HG03575 (cell line): ENCODE results near the gene PLXNA4.
"Not testable (repeated sequence)": the region's sequence is repeated elsewhere in the genome, so short reads cannot be mapped to it uniquely, and the experiment has no call there.

ENCODE experiments used
- ATAC-seq: cut with Tn5 transposase; IDR thresholded peaks from one replicate; pipeline ENCODE4 v1.9.1; 2021; ENCODE audit not compliant: unreplicated experiment, insufficient number of reproducible peaks, low FRiP score; ENCODE audit errors: extremely low read depth

Gene PLXNA4

DNA sequence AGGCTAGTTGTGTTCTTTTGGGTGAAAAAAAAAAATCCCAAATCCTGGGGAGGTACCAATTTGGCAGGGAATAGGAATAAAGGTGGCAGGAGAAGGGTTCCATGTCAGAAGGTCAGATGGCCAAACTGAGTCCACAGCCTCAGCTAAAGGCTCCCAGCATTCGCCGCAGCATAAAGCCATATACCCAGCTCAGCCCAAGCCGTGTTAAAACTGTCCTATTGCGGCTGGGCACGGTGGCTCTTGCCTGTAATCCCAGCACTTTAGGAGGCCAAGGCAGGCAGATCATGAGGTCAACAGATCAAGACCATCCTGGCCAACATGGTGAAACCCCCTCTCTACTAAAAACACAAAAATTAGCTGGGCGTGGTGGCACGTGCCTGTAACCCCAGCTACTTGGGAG is 410.6 kb downstream of the PLXNA4 start:
- not testable (repeated sequence) for ATAC-seq

DNA sequence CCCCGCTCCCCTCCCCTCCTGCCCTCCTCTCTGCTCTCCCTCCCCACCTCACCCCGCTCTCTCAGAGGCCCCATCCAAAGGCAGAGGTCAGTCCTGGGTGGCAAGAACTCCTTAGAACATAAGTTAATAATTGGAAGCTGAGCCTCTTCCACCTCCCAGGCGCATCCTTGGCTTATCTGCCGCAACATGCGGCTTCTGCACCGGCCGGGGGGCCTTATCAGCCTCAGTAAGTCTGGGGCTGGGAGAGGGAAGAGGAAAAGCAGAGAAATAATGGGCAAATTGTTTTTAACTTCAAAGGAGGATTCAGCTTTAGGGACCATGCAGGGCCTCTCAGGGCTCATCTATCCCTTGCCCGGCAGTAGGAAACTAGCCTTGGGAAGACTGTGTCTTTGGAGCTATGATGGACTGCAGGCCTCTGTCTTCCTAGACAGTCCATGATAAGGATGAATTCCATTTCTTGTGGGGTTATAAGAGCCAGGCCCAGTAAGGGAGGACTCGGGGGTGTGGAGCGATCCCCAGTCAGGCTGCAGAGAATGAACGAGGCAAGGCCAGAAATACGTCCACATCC is 411.6 kb downstream of the PLXNA4 start:
- ATAC-seq = no peak

DNA sequence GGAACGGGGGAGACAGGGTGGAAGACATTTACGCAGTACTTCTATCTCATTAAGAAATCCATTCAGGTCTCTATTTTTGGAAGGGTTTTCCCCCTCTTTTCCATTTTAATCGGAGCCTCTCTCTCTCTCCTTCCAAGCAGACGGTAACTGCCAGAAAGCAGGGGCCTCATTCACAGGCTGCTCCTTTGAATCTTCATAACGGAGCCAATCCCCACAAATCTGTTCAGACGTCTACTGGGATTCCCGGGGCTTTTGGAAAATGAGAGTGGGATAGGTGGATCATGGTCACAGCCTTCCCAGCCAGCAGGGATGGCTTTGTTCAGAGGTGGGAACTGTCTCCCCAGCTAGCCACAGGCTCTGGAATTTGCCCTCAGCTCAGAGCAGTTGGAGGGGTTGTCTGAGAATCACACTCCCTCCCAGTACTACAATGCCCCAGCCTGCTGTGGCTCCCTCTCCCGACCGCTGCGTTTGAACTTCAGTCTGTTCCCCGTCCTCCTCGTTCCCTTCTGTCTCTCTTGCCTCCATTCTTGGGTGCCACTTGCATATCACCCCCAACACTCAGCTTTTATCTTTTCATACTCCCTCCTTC is 413.6 kb downstream of the PLXNA4 start:
- no peak for ATAC-seq

DNA sequence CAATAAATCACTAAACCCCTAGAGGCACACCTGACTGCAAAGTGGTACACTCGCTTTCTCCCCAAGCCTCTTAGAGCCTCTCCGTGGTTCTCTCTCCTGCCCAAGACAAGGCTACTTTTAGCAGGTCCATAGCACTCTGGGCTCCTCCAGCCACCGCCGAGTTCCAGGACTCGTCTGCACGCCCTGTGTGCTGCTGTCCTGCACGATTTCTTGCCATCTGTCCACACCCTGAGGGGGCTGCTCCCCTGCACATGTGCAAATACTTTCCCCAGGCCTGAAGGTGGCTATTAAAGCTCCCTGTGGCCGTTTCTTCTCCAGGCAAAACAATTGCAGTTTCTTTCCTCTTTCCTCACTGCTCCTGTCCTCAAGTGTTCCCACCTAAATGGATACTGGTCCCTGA is 414.3 kb downstream of the PLXNA4 start:
- no peak for ATAC-seq

DNA sequence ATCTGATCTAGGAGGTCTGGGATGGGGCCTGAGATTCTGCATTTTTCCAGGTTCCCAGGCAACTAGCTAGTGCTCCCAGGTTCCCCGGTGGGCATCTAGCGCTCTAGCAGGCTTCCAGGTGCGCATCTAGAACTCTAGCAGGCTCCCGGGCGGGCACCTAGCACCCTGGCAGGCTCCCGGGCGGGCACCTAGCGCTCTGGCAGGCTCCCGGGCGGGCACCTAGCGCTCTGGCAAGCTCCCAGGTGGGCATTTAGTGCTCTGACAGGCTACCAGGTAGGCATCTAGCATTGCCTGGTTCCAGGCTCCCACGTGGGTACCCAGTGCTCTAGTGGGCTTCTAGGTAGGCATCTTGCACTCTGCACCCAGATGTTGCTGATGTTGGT is 414.7 kb downstream of the PLXNA4 start:
- ATAC-seq = no peak

DNA sequence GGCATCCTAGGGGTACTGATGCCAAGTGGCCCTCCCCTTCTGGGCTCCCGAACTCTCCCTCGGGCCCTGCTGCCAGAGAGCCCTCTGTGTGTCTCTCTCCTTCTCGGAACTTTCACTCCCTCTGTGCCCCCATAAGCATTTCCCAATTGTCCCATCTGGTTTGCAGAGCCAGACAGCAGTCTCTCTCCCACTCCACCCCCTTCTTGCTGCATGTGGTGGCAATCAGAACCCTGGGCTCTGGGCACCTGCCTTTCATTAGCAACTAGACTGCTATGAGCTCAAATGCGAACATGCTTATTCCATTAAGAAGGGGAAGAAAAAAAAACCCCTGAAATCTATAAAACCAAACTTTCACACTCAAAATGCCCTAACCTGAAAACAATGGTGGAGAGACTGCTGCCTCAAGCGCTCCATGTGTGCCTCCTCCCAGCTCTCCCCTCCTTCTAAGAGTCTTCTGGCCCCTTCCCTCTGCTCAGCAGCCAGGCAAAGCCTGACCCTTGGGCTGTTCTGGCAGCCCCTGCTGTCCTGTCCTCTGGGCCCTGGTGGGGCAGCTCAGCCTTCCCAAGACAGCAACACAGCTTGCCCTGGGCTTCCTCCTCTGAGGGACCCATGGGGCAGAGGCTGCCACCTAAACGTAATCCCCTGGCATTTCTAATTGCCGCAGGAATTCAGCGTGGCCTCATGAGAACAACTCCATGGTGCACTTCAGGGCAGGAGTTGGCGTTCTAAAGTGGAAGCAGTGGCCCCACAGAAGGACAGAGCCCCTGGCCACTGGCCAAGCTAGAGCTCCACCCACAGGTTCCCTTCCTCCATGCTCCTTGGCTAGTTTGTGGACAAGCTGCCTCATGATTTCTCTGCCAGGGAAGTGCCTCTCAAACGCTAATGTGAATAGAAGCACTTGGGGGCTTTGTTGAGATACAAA is 415.4 kb downstream of the PLXNA4 start:
- no peak for ATAC-seq

DNA sequence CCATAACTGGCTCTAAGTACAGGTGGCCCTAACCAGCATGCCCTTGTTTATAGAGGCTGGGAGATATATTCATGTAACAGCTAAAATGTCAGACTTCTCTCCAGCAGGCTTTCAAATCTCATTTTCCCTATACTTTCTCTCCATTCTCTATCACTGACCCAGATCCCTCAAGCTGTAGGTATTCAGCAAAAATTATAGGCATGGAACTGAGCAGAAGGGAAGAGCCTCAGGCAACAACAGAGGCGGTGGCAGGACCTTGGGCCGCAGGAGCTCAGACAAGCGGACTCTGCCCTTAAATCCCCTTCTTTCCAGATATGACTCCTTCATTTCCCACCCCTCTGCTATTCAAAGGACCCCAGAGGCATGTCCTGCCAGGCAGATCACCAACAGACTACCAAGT is 417.4 kb downstream of the PLXNA4 start:
- ATAC-seq = no peak

DNA sequence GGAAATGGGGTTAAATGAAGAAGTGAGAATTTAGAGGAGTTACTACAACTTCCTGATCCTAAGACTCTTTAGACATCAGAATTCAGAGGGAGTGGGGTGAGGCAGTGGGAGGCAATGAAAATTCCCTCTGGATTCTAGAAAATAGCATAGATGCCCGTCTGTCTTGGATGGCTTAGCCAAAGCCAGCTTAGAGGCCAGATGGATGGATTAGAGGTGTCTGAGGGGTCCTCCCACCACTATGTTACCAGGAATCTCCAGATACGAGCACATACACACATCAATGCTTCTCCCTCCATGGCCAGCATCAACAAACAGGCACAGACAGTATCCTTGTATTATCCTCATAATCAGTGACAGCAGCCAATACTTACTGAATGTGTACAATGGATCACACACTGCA is 418.1 kb downstream of the PLXNA4 start:
- ATAC-seq = no peak

DNA sequence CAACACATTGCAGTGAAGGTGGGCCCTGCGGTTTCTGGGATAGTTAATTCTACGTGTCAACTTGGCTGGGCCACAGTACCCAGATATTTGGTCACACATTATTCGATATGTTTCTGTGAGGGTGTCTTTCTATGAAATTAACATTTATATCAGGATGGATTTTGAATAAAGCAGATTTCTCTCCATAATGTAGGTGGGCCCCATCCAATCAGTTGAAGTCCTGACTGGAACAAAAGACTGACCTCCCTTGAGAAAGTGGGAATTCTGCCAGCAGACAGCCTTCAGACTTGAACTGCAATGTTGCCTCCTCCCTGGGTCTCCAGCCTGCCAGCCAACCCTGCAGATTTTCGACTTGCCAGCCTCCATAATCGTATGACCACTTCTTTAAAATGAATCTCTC is 420.6 kb downstream of the PLXNA4 start:
- ATAC-seq = no peak

DNA sequence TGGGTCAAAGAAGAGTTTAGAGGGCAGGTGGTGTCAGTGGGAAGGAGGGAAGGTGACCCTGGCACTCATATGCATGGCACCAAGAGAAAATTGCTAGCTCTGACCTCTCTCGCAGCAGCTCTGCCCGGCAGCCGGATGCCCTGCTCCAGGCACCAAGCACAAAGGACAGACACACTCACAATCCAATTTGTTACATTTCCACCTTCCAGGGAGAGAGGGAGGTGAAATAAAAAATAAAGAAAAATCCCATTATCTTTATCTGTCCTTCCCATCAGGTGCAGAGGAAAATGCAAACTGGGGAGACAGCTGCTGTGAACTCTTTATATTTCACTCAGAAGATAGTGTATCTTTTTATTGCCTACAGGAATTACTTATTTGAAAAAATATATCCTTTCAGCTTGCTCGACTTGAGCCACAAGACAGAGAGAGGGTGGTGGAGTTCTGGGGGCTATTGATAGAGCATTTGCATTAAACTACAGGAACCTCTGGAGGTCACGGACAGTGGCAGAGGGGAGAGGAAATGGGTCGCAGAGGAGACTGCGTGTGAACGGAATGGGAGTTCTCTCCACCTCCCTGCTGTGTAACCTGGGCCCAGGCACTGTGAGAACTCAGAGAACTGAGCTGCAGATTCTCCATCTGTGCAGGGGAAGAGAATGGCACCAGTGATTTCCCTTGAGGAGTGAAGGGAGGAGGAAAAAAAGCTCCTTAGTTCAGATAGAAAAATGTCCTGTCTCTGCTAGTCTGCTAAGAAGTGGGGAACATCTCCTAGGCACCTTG is 421.4 kb downstream of the PLXNA4 start:
- ATAC-seq = no peak

DNA sequence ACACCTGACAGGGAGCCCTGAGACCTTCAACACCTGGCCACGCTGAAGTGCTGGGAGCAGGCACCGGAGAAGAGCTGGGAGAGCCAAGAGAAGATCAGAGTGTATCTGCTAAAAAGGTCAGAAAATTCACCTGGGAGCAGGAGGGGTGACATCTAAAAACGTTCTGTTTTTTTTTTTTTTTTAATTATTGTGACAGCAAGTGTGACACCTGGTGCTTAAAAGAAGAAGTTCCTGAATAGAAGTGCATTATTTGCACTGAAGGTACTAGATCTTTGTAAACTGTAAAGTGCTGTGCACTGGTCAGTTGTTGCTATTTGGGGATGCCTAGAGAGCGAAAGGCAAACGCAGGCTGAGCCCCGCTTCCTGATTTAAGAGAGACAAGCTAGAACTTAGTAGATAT is 422.0 kb downstream of the PLXNA4 start:
- ATAC-seq = no peak

DNA sequence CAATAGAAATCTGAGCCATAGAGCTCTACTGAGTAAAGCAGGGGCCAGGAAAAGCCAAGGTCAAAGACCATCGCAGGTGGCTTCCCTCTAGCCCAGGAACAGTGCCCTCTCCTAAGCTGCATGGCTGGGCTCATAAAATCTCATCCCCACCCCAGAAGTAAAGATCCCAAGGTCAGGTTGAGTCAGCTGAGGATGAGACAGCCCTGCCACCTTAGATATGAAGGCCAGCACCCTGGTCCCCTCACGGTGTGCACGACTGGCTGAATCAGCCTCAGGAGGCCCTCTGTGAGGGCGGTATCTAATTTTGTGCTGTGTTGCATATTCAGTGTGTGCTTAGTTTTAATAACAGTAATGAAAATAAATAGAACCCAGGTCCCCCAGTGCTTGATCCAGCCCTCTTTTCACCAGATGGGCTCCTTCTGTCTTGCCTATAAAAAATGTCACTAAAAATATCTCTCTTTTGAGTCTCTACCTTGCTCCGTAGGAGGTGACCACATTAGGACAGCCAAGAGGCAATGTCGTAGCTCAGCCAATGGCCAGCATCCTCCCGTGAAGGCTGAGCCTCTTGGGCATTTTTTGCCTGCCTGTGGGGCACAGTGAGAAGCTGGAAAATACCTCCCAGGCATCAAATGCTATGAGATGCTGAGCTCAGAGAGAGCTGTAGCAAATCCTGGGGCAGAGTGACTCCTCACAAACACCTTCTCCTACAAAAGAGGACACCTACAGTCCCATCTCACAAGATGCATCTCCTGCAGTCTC is 424.0 kb downstream of the PLXNA4 start:
- ATAC-seq = no peak

DNA sequence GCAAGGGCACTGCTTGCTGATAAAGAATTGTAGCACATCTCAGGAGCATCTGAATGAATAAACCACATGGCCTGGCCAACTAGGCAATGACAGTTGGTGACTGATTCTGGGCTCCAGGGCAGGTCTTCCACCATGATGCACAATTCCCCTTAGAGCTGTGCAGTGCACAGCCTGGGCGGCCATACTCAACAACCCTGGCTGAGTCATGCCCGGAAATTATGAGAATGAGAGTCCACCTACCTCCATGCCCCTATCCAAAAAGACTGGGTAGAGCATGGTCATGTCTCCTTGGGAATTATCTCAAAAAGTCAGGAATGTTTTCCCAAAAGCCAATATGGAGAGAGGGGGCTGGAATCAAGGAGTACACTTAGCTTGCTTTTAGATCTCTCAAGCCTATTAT is 425.6 kb downstream of the PLXNA4 start:
- ATAC-seq = no peak

DNA sequence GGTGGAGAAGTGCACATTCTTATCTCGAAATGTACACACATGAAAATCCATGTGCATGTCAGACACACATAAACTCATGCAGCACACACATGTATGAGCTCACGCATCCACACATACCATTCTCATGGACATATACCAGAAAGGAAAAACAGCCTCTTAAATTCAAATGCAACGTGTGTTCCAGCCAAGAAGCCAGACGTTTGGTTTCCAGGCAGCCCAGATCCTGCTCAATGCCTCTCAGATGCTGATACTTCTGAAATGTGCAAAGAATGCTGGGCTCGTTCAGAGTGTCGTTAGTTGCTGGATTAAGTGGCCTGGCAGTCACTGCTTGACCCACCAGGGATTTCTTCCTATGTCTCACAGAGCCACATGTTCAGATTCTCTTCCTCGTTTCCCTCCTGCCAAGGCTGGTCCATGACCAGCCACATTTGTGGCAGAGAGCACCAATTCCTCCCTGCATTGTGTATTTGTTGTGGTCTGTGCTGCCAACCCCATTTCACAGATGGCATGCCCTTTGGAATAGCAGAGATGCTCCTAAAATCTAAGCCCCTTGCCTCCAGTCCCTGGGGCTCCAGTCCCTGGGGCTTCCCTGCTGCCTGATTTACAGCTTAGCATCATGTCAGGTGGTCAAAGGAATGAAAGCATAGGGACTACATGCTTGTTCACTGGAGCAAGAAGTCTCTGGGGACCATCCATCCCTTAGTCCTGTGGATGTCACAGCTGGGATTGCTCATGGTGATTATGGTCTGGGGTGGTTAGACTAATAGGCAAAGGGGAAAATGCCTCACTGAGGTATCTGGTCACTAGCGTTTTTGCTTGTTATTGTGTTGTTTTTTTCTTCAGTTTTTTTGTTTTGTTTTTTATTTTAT is 426.6 kb downstream of the PLXNA4 start:
- no peak for ATAC-seq

DNA sequence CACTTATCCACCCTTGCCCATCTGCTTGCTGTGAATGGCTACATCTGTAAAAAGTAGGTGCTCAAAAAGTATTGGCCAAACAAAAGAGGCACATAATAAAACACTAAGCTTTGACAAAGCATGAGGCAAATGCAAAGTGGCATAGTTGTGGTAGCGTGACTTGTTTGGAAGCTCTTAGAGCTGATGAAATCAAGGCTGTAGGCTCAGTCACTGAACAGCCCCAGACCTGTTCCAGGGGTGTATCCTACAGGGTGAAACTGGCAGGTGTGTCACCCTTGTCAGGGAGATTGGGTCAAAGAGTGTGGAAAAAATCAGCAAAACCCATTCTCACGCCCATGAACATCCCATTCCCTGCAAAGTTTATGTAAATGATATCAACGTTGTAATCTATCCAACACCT is 427.4 kb downstream of the PLXNA4 start:
- ATAC-seq = no peak

DNA sequence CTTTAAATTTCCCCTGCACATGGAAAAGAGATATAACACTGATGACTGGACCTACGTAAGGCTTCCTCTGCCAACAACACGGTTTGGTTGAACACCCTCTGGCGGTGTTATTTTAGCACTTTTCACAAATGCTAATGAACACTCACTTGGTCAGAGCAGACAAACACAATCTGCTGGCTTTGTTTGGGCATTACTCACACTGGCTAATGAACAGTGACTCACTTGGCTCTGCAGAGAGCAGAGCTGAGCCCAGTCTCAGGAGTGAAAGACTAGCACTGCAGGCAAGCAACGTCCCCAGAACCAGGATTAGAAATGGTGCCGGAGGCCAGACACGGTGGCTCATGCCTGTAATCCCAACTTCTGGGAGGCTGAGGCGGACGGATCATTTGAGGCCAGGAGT is 430.8 kb downstream of the PLXNA4 start:
- ATAC-seq = no peak

DNA sequence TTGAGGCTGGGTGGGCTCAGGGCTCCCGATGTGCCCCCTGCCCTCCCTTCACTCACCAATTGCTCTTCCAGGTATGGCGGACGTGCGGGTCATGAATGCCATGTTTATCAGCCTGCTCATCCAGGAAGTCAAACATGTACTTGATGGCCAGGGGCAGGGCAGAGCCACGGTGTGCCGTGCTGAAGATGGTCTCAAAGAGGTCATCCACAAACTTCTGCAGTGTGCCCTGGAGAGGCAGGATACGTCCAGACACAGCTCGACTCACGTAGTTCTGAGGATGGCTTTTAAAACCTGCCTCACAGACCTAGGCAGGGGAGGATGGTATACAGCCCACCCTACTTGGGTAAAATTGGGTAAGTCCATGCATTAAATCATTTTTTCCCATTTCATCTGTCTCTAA is 431.2 kb downstream of the PLXNA4 start:
- no peak for ATAC-seq

DNA sequence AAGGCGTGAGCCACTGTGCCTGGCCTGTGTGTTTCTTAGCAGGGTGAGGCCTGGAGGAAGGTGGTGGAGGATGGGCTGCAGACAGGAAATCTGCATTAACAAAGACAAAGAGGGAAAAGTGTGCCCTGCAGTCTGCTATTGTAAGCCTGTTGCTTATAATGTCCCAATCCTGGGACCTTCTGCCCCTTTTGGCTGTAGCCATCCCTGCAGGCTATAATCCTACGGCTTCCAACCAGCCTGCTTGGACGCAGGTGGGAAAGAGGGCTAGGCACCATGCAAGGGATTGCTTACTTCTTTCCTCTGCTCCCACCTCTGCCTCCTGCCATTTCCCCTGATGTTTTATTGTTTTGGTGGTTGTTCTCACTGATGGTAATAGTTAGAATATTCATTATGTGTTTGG is 434.3 kb downstream of the PLXNA4 start:
- no peak for ATAC-seq
